Measurements from ENCODE around the gene SLC25A15.
"Not testable (repeated sequence)": the region's sequence is repeated elsewhere in the genome, so short reads cannot be mapped to it uniquely, and the experiment has no call there.

Gene SLC25A15

GRCh38 chr13:40786568-40786996 is 2.8 kb upstream of the SLC25A15 start:
- TF ChIP-seq CTCF (IDR thresholded peaks at IDR 0.05; ENCODE audit: low read depth, low read length) = no peak

GRCh38 chr13:40787062-40787461 is 2.3 kb upstream of the SLC25A15 start:
- Histone ChIP-seq H3K9me3 (no peaks in the 10 kb centered on the region), H3K27me3 (no peaks in the 10 kb centered on the region), H3K4me1 (no peaks in the 10 kb centered on the region), H3K4me3 (ENCODE audit: low read depth, low read length) (no peak overlapping the region), H3K36me3 (no peaks in the 10 kb centered on the region)
- DNase-seq = no peak
- TF ChIP-seq CTCF (IDR thresholded peaks at IDR 0.05; ENCODE audit: low read depth, low read length) = no peak

More at GRCh38 chr13:40786568-40786996, 2.8 kb upstream of the SLC25A15 start:
- DNase-seq = no peak
- H3K4me1 ChIP-seq = no peaks in the 10 kb centered on the region
- H3K9me3 ChIP-seq = no peaks in the 10 kb centered on the region
- no peaks in the 10 kb centered on the region for H3K27me3 ChIP-seq
- H3K36me3 ChIP-seq = no peaks in the 10 kb centered on the region
- no peak overlapping the region for H3K4me3 ChIP-seq (ENCODE audit: low read depth, low read length)

- H3K27me3 ChIP-seq, H3K9me3 ChIP-seq, H3K36me3 ChIP-seq, DNase-seq, H3K4me1 ChIP-seq: not testable (repeated sequence)
- H3K4me3 ChIP-seq (ENCODE audit: low read depth, low read length) = peak overlapping the region; percentile 84
Observed at GRCh38 chr13:40788540-40789274, 704 bp upstream of the SLC25A15 start.

- no peaks in the 10 kb centered on the region for H3K27me3 ChIP-seq
- H3K36me3 ChIP-seq = peaks cover 7% of the 10 kb centered on the region; the same call in 1 of the 2 replicates
- H3K4me3 ChIP-seq (ENCODE audit: low read depth, low read length) = peak overlapping the region; percentile 84
- DNase-seq = no peak
- H3K9me3 ChIP-seq = no peaks in the 10 kb centered on the region
- no peak for TF ChIP-seq CTCF (IDR thresholded peaks at IDR 0.05; ENCODE audit: low read depth, low read length)
- no peaks in the 10 kb centered on the region for H3K4me1 ChIP-seq
Observed at GRCh38 chr13:40790154-40790616, 774 bp downstream of the SLC25A15 start.

DNA sequence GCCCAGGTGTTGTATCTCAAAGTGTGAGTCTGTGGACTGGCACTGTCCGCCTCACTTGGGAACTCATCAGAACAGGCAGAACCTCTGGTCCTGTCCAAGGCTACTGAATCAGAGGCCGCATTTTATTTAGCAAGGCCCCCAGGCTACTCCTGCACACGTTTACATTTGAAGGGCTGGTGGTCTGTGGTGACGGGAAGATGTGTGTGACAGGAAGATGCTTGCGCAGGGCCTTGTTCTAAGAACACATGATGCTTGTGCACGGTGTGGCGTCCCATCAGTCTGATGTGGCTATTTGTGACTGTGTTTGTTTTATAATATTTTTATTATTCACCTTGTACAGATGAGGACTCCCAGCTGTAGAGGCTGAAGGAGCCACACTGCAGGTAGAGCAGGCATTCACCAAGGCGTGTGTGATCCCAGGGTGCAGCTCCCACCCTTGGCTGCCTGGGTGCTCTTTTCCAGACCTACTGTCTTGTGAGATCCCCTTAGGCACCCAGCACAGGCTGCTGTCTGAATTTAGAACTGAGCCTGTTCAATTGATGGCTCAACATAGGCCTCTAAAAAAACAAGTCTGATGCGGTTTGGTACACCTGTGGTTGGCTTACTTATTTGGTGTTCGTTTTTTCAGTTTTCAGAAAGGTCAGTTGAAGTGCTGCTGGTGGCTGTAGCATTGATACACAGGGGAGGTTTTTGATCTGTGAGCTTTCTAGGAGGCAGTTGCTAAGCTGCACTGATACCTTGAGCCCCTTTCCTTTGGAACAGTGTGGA is 3.1 kb downstream of the SLC25A15 start:
- Histone ChIP-seq H3K4me1 (no peaks in the 10 kb centered on the region), H3K27me3 (no peaks in the 10 kb centered on the region), H3K9me3 (no peaks in the 10 kb centered on the region), H3K36me3 (peaks cover 13% of the 10 kb centered on the region), H3K4me3 (ENCODE audit: low read depth, low read length) (no peak overlapping the region)
- no peak for TF ChIP-seq CTCF (IDR thresholded peaks at IDR 0.05; ENCODE audit: low read depth, low read length)
- DNase-seq = no peak

- Histone ChIP-seq H3K4me1 (no peaks in the 10 kb centered on the region), H3K9me3 (no peaks in the 10 kb centered on the region), H3K36me3 (peaks cover 17% of the 10 kb centered on the region), H3K27me3 (no peaks in the 10 kb centered on the region), H3K4me3 (ENCODE audit: low read depth, low read length) (no peak overlapping the region)
- no peak for DNase-seq
- no peak for TF ChIP-seq CTCF (IDR thresholded peaks at IDR 0.05; ENCODE audit: low read depth, low read length)
Observed at GRCh38 chr13:40793339-40793738, 3.9 kb downstream of the SLC25A15 start.

All from BE2C (cell line).